Gastroesophageal sphincter (tissue), 3 donors: ENCODE data around the gene GPC1.

Source experiments
- POLR2A ChIP-seq, 2 donors: fragments of 450-650 bp; IDR thresholded peaks; one replicate each; pipeline ENCODE4 v1.6.1; 2017; ENCODE audit warnings: antibody characterized with exemption in 2 of 2, mild to moderate bottlenecking in 2 of 2, moderate library complexity in 1 of 2
- TF ChIP-seq, protein P1 (sequence below), 4 experiments: fragments of 200-600 bp in 2 of 4; fragments of 450-650 bp in 2 of 4; sonication (generic) in 1 of 4; IDR thresholded peaks; one replicate each; pipeline ENCODE4 v1.5.1; 2017 to 2019; ENCODE audit warnings: antibody characterized with exemption in 4 of 4, mild to moderate bottlenecking in 2 of 4, moderate library complexity in 2 of 4

DNA sequence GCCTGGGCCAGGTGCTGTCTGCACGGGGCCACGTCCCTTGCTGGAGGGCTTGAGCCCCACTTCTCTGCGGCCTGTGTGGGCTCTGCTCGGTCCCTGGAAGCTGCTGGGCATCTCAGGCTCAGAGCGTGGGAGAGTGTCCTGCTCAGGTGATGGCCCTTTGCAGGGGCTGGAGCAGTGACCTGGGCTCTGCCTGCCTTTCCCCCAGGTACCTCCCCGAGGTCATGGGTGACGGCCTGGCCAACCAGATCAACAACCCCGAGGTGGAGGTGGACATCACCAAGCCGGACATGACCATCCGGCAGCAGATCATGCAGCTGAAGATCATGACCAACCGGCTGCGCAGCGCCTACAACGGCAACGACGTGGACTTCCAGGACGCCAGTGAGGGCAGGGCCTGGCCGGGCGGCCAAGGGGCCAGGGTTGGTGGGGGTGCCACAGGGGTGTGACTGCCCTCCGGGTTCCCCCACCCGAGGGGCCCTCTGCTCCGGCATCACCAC, 29.9 kb downstream of the GPC1 start:
- TF ChIP-seq, protein P1, sequence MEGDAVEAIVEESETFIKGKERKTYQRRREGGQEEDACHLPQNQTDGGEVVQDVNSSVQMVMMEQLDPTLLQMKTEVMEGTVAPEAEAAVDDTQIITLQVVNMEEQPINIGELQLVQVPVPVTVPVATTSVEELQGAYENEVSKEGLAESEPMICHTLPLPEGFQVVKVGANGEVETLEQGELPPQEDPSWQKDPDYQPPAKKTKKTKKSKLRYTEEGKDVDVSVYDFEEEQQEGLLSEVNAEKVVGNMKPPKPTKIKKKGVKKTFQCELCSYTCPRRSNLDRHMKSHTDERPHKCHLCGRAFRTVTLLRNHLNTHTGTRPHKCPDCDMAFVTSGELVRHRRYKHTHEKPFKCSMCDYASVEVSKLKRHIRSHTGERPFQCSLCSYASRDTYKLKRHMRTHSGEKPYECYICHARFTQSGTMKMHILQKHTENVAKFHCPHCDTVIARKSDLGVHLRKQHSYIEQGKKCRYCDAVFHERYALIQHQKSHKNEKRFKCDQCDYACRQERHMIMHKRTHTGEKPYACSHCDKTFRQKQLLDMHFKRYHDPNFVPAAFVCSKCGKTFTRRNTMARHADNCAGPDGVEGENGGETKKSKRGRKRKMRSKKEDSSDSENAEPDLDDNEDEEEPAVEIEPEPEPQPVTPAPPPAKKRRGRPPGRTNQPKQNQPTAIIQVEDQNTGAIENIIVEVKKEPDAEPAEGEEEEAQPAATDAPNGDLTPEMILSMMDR (IDR thresholded peaks at IDR 0.05), result no peak
- TF ChIP-seq POLR2A (IDR thresholded peaks at IDR 0.05), result no peak
